Measurements from ENCODE around the gene CD248.
"Not testable (repeated sequence)": the region's sequence is repeated elsewhere in the genome, so short reads cannot be mapped to it uniquely, and the experiment has no call there.

Gene CD248

GRCh38 chr11:66316849-66317251 lies at the start of gene CD248:
Gene CD248, minus strand, starts transcription at chr11:66317044. Its CDS starts 17 bp downstream, at chr11:66317027.
- H3K9ac ChIP-seq (ENCODE audit: low read length), result peak within 1 kb of the TSS; percentile 22
- no peaks in the 10 kb centered on the region for H3K36me3 ChIP-seq (ENCODE audit: control insufficient read depth, low read depth, low read length)
- peaks cover 20% of the 10 kb centered on the region for H3K4me1 ChIP-seq (ENCODE audit: control insufficient read depth, low read depth, low read length)
- H3K9me3 ChIP-seq (ENCODE audit: control insufficient read depth, low read depth, low read length), result no peaks in the 10 kb centered on the region
- H3K27ac ChIP-seq (ENCODE audit: low read length), result peak within 1 kb of the TSS; percentile 39
- H3K4me3 ChIP-seq (ENCODE audit: low read length), result no peak within 1 kb of the TSS
- H3K27me3 ChIP-seq (ENCODE audit: control insufficient read depth, insufficient read depth, low read length), result no peaks in the 10 kb centered on the region

GRCh38 chr11:66365711-66366619 lies 49.1 kb upstream of the CD248 start:
- Histone ChIP-seq H3K27me3 (ENCODE audit: control insufficient read depth, insufficient read depth, low read length) (no peaks in the 10 kb centered on the region), H3K9me3 (ENCODE audit: control insufficient read depth, low read depth, low read length) (no peaks in the 10 kb centered on the region), H3K36me3 (ENCODE audit: control insufficient read depth, low read depth, low read length) (peaks cover 51% of the 10 kb centered on the region), H3K27ac (ENCODE audit: low read length) (no peak overlapping the region), H3K4me3 (ENCODE audit: low read length) (no peak overlapping the region), H3K4me1 (ENCODE audit: control insufficient read depth, low read depth, low read length) (peaks cover 9% of the 10 kb centered on the region), H3K9ac (ENCODE audit: low read length) (no peak overlapping the region)

DNA sequence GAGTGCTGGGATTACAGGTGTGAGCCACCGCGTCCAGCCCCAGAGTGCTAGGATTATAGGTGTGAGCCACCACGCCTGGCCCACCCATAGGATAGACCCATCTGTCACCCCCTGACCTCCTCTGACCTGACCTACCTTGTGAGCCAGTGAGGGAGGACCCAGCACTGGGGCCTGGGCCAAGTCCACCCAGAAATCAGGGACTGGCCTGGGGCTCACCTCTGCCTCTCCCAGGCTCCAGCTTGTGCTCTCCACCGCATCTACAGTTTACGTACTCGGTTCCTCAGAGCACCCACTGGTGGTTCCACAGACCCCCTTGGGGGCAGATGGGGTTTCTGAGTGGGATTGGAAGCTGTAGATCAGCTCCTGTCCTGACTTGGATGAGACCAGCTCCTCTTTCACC lies 48.3 kb upstream of the CD248 start:
- peaks cover 51% of the 10 kb centered on the region for H3K36me3 ChIP-seq (ENCODE audit: control insufficient read depth, low read depth, low read length)

DNA sequence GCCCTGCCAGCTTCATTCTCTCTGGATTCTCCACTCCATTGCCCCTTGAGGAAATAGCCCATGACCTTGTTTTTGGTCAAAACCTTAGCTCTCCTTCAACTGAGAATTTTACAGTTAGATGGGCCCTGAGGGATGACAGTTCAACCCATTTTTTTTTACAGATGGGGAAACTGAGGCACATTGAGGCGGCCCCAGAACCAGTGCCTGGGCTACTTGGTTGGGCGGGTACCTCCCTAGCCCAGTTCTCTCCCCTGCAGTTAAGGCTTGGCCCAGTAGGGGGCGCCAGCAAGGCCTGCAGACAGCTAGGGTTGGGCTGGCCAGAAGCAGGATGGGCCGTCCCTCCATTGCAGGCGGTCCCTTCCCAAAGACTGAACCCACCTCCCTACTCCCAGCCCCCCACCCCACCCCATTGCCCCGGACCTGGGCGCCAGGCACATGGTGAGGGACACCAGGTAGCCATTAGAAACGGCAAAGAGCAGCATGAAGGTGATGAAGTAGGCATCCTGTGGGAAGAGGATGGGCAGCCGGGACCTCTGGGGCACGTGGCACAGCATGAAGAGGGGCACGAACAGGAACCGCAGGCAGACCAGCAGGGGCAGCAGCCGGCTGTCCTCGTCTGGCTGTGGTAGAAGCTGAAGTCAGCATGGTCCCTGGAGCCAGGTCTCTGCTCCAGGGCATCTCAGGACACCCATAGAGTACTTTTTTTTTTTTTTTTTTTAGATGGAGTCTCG lies 47.1 kb upstream of the CD248 start:
- Histone ChIP-seq H3K9me3 (ENCODE audit: control insufficient read depth, low read depth, low read length) (no peaks in the 10 kb centered on the region), H3K9ac (ENCODE audit: low read length) (no peak overlapping the region), H3K36me3 (ENCODE audit: control insufficient read depth, low read depth, low read length) (peaks cover 47% of the 10 kb centered on the region), H3K4me1 (ENCODE audit: control insufficient read depth, low read depth, low read length) (no peaks in the 10 kb centered on the region), H3K27ac (ENCODE audit: low read length) (no peak overlapping the region), H3K4me3 (ENCODE audit: low read length) (no peak overlapping the region), H3K27me3 (ENCODE audit: control insufficient read depth, insufficient read depth, low read length) (no peaks in the 10 kb centered on the region)

More for the DNA sequence above, 48.3 kb upstream of the CD248 start:
- H3K27me3 ChIP-seq (ENCODE audit: control insufficient read depth, insufficient read depth, low read length), result no peaks in the 10 kb centered on the region
- no peak overlapping the region for H3K27ac ChIP-seq (ENCODE audit: low read length)
- H3K4me3 ChIP-seq (ENCODE audit: low read length), result no peak overlapping the region
- H3K9ac ChIP-seq (ENCODE audit: low read length), result no peak overlapping the region
- H3K4me1 ChIP-seq (ENCODE audit: control insufficient read depth, low read depth, low read length), result peaks cover 7% of the 10 kb centered on the region
- no peaks in the 10 kb centered on the region for H3K9me3 ChIP-seq (ENCODE audit: control insufficient read depth, low read depth, low read length)

- Histone ChIP-seq H3K4me3 (ENCODE audit: low read length) (no peak overlapping the region), H3K4me1 (ENCODE audit: control insufficient read depth, low read depth, low read length) (no peaks in the 10 kb centered on the region), H3K27me3 (ENCODE audit: control insufficient read depth, insufficient read depth, low read length) (no peaks in the 10 kb centered on the region), H3K27ac (ENCODE audit: low read length) (no peak overlapping the region), H3K9ac (ENCODE audit: low read length) (no peak overlapping the region), H3K36me3 (ENCODE audit: control insufficient read depth, low read depth, low read length) (peaks cover 39% of the 10 kb centered on the region), H3K9me3 (ENCODE audit: control insufficient read depth, low read depth, low read length) (no peaks in the 10 kb centered on the region)
Measured at GRCh38 chr11:66363187-66363601, 46.4 kb upstream of the CD248 start.

- no peaks in the 10 kb centered on the region for H3K9me3 ChIP-seq (ENCODE audit: control insufficient read depth, low read depth, low read length)
- H3K36me3 ChIP-seq (ENCODE audit: control insufficient read depth, low read depth, low read length), result peaks cover 34% of the 10 kb centered on the region
Measured at GRCh38 chr11:66362481-66363147, 45.8 kb upstream of the CD248 start.

DNA sequence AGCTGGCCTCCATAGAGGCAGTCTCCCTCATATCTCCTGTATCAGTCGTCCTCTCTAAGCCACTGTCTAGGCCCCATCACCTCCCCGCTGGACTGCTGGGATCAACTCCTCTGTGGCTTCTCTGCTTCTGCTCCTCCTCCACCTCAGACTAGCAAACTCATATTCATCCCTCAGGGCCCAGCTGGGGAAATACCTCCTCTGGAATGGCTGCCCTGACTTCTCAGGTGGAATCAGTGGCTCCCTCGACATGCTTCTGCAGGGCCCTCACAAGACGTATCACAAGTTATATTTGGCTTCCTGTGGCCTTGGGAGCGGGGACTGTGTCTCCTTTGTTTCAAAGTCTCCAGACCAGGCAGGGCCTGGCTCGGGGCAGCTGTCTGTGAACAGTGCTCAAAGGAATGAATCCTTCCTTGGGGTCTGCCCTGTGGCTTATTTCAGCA lies 44.7 kb upstream of the CD248 start:
- no peak overlapping the region for H3K4me3 ChIP-seq (ENCODE audit: low read length)
- no peak overlapping the region for H3K9ac ChIP-seq (ENCODE audit: low read length)

More at GRCh38 chr11:66362481-66363147, 45.8 kb upstream of the CD248 start:
- Histone ChIP-seq H3K4me1 (ENCODE audit: control insufficient read depth, low read depth, low read length) (no peaks in the 10 kb centered on the region), H3K9ac (ENCODE audit: low read length) (no peak overlapping the region), H3K27ac (ENCODE audit: low read length) (no peak overlapping the region), H3K4me3 (ENCODE audit: low read length) (no peak overlapping the region), H3K27me3 (ENCODE audit: control insufficient read depth, insufficient read depth, low read length) (no peaks in the 10 kb centered on the region)

DNA sequence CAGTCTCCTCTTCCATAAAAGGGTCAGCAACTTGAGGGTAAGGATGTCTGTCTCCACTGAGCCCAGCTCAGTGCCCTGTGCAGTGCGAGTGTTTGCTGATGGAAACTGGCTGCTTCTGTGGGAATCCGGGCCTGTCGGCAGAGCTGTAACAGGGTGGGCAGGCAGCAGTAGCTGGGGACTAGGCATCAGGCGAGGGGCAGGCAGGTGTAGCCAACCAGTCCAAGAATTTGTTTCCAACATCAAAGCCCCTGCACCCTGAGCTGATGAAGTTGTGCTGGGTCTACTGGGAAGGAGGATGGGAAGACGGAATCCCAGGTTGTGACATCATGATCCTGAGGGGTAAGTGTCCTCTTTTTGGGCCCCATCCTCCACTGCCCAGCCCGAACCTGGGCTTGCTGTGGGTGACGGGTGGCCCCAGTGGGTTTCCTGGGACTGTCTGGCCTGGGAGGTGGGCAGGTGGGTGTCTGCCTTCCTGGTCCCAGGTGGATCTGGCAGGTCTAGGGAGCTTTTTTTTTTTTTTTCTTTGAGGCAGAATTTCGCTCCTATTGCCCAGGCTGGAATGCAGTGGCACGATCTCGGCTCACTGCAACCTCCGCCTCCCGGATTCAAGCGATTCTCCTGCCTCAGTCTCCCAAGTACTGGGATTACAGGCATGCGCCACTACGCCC lies 43.7 kb upstream of the CD248 start:
- H3K36me3 ChIP-seq (ENCODE audit: control insufficient read depth, low read depth, low read length), result peaks cover 19% of the 10 kb centered on the region

More for the DNA sequence above, 44.7 kb upstream of the CD248 start:
- Histone ChIP-seq H3K27me3 (ENCODE audit: control insufficient read depth, insufficient read depth, low read length) (no peaks in the 10 kb centered on the region), H3K4me1 (ENCODE audit: control insufficient read depth, low read depth, low read length) (no peaks in the 10 kb centered on the region), H3K36me3 (ENCODE audit: control insufficient read depth, low read depth, low read length) (peaks cover 24% of the 10 kb centered on the region), H3K27ac (ENCODE audit: low read length) (no peak overlapping the region), H3K9me3 (ENCODE audit: control insufficient read depth, low read depth, low read length) (no peaks in the 10 kb centered on the region)

GRCh38 chr11:66359662-66360087 lies 42.8 kb upstream of the CD248 start:
- no peaks in the 10 kb centered on the region for H3K27me3 ChIP-seq (ENCODE audit: control insufficient read depth, insufficient read depth, low read length)
- H3K36me3 ChIP-seq (ENCODE audit: control insufficient read depth, low read depth, low read length), result peaks cover 15% of the 10 kb centered on the region
- H3K9ac ChIP-seq (ENCODE audit: low read length), result no peak overlapping the region
- H3K4me1 ChIP-seq (ENCODE audit: control insufficient read depth, low read depth, low read length), result no peaks in the 10 kb centered on the region
- no peak overlapping the region for H3K4me3 ChIP-seq (ENCODE audit: low read length)
- H3K27ac ChIP-seq (ENCODE audit: low read length), result no peak overlapping the region
- H3K9me3 ChIP-seq (ENCODE audit: control insufficient read depth, low read depth, low read length), result no peaks in the 10 kb centered on the region

More for the DNA sequence above, 43.7 kb upstream of the CD248 start:
- H3K27me3 ChIP-seq (ENCODE audit: control insufficient read depth, insufficient read depth, low read length), result no peaks in the 10 kb centered on the region
- H3K27ac ChIP-seq (ENCODE audit: low read length), result no peak overlapping the region
- no peak overlapping the region for H3K9ac ChIP-seq (ENCODE audit: low read length)
- H3K4me3 ChIP-seq (ENCODE audit: low read length), result no peak overlapping the region
- no peaks in the 10 kb centered on the region for H3K9me3 ChIP-seq (ENCODE audit: control insufficient read depth, low read depth, low read length)
- no peaks in the 10 kb centered on the region for H3K4me1 ChIP-seq (ENCODE audit: control insufficient read depth, low read depth, low read length)

DNA sequence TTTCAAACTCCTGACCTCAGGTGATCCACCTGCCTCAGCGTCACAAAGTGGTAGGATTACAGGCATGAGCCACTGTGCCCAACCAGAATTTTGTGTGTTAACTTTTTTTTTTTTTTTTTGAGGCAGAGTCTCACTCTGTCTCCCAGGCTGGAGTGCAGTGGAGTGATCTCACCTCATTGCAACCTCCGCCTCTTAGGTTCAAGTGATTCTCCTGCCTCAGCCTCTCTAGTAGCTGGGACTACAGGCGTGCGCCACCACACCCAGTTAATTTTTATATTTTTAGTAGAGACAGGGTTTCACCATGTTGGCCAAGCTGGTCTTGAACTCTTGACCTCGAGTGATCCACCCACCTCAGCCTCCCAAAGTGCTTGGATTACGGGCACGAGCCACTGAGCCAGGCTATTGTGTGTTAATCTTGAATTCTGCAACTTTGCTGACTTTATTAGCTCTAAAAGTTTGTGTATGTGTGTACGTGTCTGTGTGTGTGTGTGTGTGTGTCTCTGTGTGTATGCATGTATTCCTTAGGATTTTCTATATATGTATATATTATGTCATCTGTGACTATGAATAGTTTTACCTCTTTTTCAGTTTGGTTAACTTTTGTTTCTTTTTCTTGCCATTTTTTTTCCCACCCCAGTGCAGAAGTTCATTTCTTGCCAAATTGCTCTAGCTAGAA lies 33.9 kb upstream of the CD248 start:
- H3K4me1 ChIP-seq (ENCODE audit: control insufficient read depth, low read depth, low read length); H3K36me3 ChIP-seq (ENCODE audit: control insufficient read depth, low read depth, low read length); H3K9me3 ChIP-seq (ENCODE audit: control insufficient read depth, low read depth, low read length); H3K27ac ChIP-seq (ENCODE audit: low read length); H3K4me3 ChIP-seq (ENCODE audit: low read length); H3K9ac ChIP-seq (ENCODE audit: low read length): not testable (repeated sequence)
- H3K27me3 ChIP-seq (ENCODE audit: control insufficient read depth, insufficient read depth, low read length), result peaks cover 10% of the 10 kb centered on the region
